Body of pancreas (tissue), 4 donors: Measurements from ENCODE around the gene CUL9. TPM values are rescaled to one million over a fixed set of nuclear protein-coding genes. Genes with fewer than 3 reads are reported as not detected.

ENCODE experiments used
- ATAC-seq: fragments of 150-250 bp; one replicate; pipeline ENCODE4 v1.9.1; 2016
- DNase-seq, 4 donors: peaks; one replicate each; pipeline ENCODE4 v3.0.0-alpha.2; 2019
- H3K27ac ChIP-seq, 4 donors: fragments of 200-600 bp; sonication (generic); 1 replicate in 3 of 4; 2 replicates in 1 of 4; pipeline versions ENCODE4 v1.5.1 to v1.6.1; 2016 to 2019; ENCODE audit warnings: mild to moderate bottlenecking in 1 of 4, mixed read lengths in 1 of 4, moderate library complexity in 1 of 4
- H3K27me3 ChIP-seq, 2 donors: fragments of 200-600 bp; sonication (generic); one replicate each; pipeline ENCODE4 v1.6.0; 2016; ENCODE audit warnings: mild to moderate bottlenecking in 1 of 2
- H3K36me3 ChIP-seq, 2 donors: fragments of 200-600 bp; sonication (generic); replicated peaks in 1 of 2; 2 replicates each; pipeline ENCODE4 v1.5.1; 2016; ENCODE audit warnings: low read depth in 2 of 2; ENCODE audit not compliant: insufficient read depth in 1 of 2
- H3K4me1 ChIP-seq: fragments of 200-600 bp; sonication (generic); one replicate; pipeline ENCODE4 v1.6.0; 2016
- H3K4me3 ChIP-seq, 2 donors: fragments of 200-600 bp; sonication (generic); 1 replicate in 1 of 2; 2 replicates in 1 of 2; pipeline ENCODE4 v1.5.1; 2016 to 2019
- H3K9me3 ChIP-seq, 3 donors: fragments of 200-600 bp; sonication (generic); 1 replicate in 2 of 3; 2 replicates in 1 of 3; pipeline ENCODE4 v1.5.1; 2016
- POLR2A ChIP-seq, 3 donors: fragments of 450-650 bp; IDR thresholded peaks; one replicate each; pipeline ENCODE4 v1.6.1; 2016; ENCODE audit warnings: antibody characterized with exemption in 3 of 3, mild to moderate bottlenecking in 2 of 3
- WGBS, 2 donors: methylation state at CpG; one replicate each; pipeline ENCODE4 v1.1.5; 2017; 5-methylcytosine and 5-hydroxymethylcytosine counted together
- intact Hi-C: fragments of 100-400 bp; cut with DNase I; formaldehyde crosslinking; loops from one replicate; pipeline ENCODE4 v1.15.1; 2023
- total RNA-seq, 2 donors: library from RNA; depleted of rRNA; stranded (reverse); fragments of >200 nt; gene quantifications; one replicate each; pipeline ENCODE4 v1.1.0, GENCODE V29; 2016
- TF ChIP-seq, protein P1 (sequence below), 7 experiments: fragments of 450-650 bp in 4 of 7; fragments of 200-600 bp in 3 of 7; sonication (generic) in 3 of 7; IDR thresholded peaks; one replicate each; pipeline ENCODE4 v1.5.1; 2016 to 2019; ENCODE audit warnings: antibody characterized with exemption in 7 of 7

Gene CUL9
- total RNA-seq, 2 donors from 2014 or later = 34.8 to 84.4 TPM

DNA sequence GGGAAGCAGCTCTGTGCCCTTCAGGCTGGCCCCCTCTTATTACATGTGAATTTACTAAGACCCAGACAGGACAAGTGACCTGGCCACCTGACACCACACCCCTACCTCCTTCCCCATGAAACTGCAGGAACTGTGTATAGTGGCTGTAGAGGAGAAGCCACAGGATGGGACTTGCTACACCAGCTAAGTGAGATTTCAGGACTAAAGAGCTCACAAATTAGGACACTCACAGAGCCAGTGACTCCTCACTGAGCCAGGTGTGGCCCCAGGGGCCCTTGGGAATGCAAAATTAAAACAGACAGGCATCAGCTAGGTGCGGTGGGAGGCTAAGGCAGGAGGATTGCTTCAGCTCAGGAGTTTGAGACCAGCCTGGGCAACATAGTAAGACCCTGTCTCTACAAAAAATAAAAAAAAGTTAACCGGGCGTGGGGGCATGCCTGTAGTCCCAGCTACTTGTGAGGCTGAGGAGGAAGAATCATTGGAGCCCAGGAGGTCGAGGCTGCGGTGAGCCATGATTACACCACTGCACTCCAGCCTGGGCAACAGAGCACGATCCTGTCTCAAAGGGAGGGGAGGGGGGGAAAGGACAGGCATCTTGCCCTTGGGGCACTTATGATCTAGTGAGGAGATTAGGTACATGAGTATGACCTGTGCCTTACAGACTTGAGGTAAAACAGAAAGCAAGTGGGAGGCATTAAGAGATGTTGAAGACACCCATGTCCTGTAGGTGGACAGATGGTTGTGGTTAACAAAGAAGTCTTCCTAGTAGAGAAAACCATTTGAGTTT is 34.1 kb upstream of the CUL9 start:
- intact Hi-C loops = no loop called here
- Histone ChIP-seq H3K27me3 (no peaks in the 10 kb centered on the region), H3K9me3 (no peaks in the 10 kb centered on the region), H3K36me3 (no peaks in the 10 kb centered on the region), H3K4me3 (no peak overlapping the region), H3K4me1 (peaks cover 27% of the 10 kb centered on the region), H3K27ac (no peak overlapping the region)
- no peak for TF ChIP-seq POLR2A (IDR thresholded peaks at IDR 0.05)
- TF ChIP-seq, protein P1, sequence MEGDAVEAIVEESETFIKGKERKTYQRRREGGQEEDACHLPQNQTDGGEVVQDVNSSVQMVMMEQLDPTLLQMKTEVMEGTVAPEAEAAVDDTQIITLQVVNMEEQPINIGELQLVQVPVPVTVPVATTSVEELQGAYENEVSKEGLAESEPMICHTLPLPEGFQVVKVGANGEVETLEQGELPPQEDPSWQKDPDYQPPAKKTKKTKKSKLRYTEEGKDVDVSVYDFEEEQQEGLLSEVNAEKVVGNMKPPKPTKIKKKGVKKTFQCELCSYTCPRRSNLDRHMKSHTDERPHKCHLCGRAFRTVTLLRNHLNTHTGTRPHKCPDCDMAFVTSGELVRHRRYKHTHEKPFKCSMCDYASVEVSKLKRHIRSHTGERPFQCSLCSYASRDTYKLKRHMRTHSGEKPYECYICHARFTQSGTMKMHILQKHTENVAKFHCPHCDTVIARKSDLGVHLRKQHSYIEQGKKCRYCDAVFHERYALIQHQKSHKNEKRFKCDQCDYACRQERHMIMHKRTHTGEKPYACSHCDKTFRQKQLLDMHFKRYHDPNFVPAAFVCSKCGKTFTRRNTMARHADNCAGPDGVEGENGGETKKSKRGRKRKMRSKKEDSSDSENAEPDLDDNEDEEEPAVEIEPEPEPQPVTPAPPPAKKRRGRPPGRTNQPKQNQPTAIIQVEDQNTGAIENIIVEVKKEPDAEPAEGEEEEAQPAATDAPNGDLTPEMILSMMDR (IDR thresholded peaks at IDR 0.05) = no peak
- ATAC-seq (no peak), DNase-seq (no peak)
- WGBS, 2 donors = 88 to 92% methylated on average over 6 of the region's 6 CpGs

DNA sequence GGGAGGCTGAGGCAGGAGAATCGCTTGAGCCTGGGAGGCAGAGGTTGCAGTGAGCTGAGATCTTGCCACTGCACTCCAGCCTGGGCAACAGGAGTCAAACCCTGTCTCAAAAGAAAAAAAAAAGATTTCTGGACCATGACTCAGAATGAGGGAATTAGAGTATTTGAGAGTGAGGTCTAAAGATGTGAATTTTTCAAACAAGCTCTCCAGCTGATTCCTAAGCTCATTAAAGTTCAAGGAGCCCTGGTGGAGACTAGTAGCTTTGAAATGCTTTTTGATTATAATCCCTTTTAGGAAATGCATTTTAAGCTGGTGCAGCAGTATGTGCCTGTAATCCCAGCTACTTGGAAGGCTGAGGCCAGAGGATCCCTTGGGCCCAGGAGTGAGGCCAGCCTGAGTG is 32.7 kb upstream of the CUL9 start:
- 87 to 100% methylated on average over 1 of the region's 1 CpG for WGBS, 2 donors
- peaks cover 19% of the 10 kb centered on the region for H3K4me1 ChIP-seq
- TF ChIP-seq, protein P1 (IDR thresholded peaks at IDR 0.05) = no peak
- TF ChIP-seq POLR2A (IDR thresholded peaks at IDR 0.05) = no peak
- no peaks in the 10 kb centered on the region for H3K9me3 ChIP-seq
- H3K36me3 ChIP-seq = no peaks in the 10 kb centered on the region
- H3K4me3 ChIP-seq = no peak overlapping the region
- intact Hi-C loops = no loop called here
- H3K27me3 ChIP-seq = no peaks in the 10 kb centered on the region
- DNase-seq (no peak), ATAC-seq (no peak)
- H3K27ac ChIP-seq = no peak overlapping the region

GRCh38 chr6:43150051-43150751 is 31.8 kb upstream of the CUL9 start:
- peak; percentile 95 for ATAC-seq
- DNase-seq = peak; percentile 62 to 86 (median 81)
- Histone ChIP-seq H3K4me1 (peaks cover 19% of the 10 kb centered on the region), H3K4me3 (no peak overlapping the region), H3K9me3 (no peaks in the 10 kb centered on the region), H3K36me3 (no peaks in the 10 kb centered on the region), H3K27ac (peak overlapping the region in 2 of 4 donors; percentile 37 to 47), H3K27me3 (no peaks in the 10 kb centered on the region)
- intact Hi-C loops = no loop called here
- TF ChIP-seq, protein P1 (IDR thresholded peaks at IDR 0.05) = no peak
- TF ChIP-seq POLR2A (IDR thresholded peaks at IDR 0.05) = peak in 1 of 3 donors; percentile 19
- 2 to 19% methylated on average over 7 of the region's 7 CpGs for WGBS, 2 donors

- no peaks in the 10 kb centered on the region for H3K4me1 ChIP-seq
- TF ChIP-seq, protein P1 (IDR thresholded peaks at IDR 0.05) = no peak
- TF ChIP-seq POLR2A (IDR thresholded peaks at IDR 0.05) = no peak
- no peak for ATAC-seq
- H3K27ac ChIP-seq = no peak overlapping the region
- intact Hi-C loops = no loop called here
- 81 to 93% methylated on average over 7 to 11 of the region's 11 CpGs for WGBS, 2 donors
- DNase-seq = no peak
- no peaks in the 10 kb centered on the region for H3K9me3 ChIP-seq
- H3K27me3 ChIP-seq = no peaks in the 10 kb centered on the region
- H3K36me3 ChIP-seq = no peaks in the 10 kb centered on the region
- H3K4me3 ChIP-seq = no peak overlapping the region
These were observed 22.4 kb upstream of the CUL9 start for GRCh38 chr6:43159599-43159998.
